Type B pancreatic cell (in vitro differentiated cells): ENCODE data around the gene RTN4R. TPM values are rescaled to one million over a fixed set of nuclear protein-coding genes. Genes with fewer than 3 reads are reported as not detected.
A peak's percentile ranks its signal among the peaks of the same experiment; 100 is the strongest.

ENCODE experiments used
- DNase-seq: peaks from one replicate; pipeline ENCODE4 v3.0.0; 2021; ENCODE audit warnings: mixed read lengths; ENCODE audit not compliant: unreplicated experiment; ENCODE audit errors: extremely low spot score
- H3K27ac Mint-ChIP-seq: 2 replicates; pipeline ENCODE4 v1.8.0; 2021; ENCODE audit warnings: mild to moderate bottlenecking, mixed read lengths
- H3K27me3 Mint-ChIP-seq: 2 replicates; pipeline ENCODE4 v1.8.0; 2021; ENCODE audit warnings: mixed read lengths
- H3K36me3 Mint-ChIP-seq: 2 replicates; pipeline ENCODE4 v1.8.0; 2021; ENCODE audit warnings: mixed read lengths
- H3K4me1 Mint-ChIP-seq: one replicate; pipeline ENCODE4 v1.8.0; 2021; ENCODE audit warnings: mixed read lengths; ENCODE audit not compliant: unreplicated experiment
- H3K4me3 Mint-ChIP-seq: 2 replicates; pipeline ENCODE4 v1.8.0; 2021; ENCODE audit warnings: mild to moderate bottlenecking, mixed read lengths
- H3K9me3 Mint-ChIP-seq: 2 replicates; pipeline ENCODE4 v1.8.0; 2021; ENCODE audit warnings: mixed read lengths
- total RNA-seq: library from RNA; stranded (reverse); gene quantifications from 2 replicates; pipeline ENCODE4 v1.2.1, GENCODE V29; 2021; ENCODE audit warnings: low replicate concordance
- TF ChIP-seq, protein P1 (sequence below): fragments of 200-600 bp; sonication (generic); conservative IDR thresholded peaks from 2 replicates; pipeline ENCODE4 v1.5.0; 2021; ENCODE audit warnings: antibody characterized with exemption, mild to moderate bottlenecking

Gene RTN4R
- total RNA-seq, 1 donor from 2014 or later = 9.0 TPM

DNA sequence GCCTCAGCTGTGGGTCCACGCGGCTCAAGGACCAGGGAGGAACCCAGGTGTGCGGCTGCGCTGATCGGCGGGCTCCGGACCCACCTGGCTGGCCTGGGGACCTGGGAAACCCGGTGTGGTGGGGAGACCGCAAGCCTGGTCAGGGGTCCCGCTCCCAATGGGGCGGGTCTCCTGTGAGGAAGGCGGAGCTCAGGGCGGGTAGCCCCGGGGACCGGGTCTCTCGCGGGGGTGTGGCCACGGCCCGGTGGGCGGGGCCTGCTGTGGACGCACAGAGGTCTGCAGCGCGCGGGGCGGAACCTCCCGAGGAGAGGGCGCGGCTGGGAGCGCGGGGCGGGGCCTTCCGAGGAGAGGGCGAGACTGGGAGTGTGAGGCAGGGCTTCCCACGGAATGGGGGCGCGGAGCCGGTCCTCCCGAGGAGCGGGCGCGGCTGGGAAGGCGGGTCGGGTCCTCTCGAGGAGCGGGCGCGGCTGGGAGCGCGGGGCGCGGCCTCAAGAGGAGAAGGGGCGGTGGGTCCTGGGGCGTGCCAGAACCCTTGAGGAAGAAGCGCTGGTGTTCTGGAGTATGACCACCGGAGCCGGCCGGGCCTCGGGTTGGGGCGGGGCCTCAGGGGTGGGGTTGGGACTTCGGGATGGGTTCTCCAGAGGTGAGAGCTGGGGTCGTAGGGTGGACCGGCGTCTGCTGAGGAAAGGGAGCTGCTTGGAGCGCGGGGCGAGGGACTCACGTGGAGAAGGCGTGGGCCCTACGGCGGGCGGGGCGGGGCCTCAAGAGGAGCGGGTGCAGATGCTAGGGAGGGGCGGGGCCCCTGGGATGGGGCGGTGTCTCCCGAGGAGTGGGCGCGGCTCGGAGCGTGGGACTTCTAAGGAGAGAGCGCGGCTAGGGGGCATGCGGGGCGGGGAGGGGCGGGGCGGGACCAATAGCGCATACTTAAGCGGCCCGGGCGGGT lies 31.0 kb upstream of the RTN4R start:
- Mint-ChIP-seq H3K36me3 (no peaks in the 10 kb centered on the region), H3K9me3 (no peaks in the 10 kb centered on the region), H3K4me1 (peaks cover 5% of the 10 kb centered on the region), H3K4me3 (peak overlapping the region; percentile 83), H3K27ac (peak overlapping the region; percentile 71), H3K27me3 (peaks cover 46% of the 10 kb centered on the region)
- TF ChIP-seq, protein P1, sequence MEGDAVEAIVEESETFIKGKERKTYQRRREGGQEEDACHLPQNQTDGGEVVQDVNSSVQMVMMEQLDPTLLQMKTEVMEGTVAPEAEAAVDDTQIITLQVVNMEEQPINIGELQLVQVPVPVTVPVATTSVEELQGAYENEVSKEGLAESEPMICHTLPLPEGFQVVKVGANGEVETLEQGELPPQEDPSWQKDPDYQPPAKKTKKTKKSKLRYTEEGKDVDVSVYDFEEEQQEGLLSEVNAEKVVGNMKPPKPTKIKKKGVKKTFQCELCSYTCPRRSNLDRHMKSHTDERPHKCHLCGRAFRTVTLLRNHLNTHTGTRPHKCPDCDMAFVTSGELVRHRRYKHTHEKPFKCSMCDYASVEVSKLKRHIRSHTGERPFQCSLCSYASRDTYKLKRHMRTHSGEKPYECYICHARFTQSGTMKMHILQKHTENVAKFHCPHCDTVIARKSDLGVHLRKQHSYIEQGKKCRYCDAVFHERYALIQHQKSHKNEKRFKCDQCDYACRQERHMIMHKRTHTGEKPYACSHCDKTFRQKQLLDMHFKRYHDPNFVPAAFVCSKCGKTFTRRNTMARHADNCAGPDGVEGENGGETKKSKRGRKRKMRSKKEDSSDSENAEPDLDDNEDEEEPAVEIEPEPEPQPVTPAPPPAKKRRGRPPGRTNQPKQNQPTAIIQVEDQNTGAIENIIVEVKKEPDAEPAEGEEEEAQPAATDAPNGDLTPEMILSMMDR = no peak
- peak; percentile 91 for DNase-seq

DNA sequence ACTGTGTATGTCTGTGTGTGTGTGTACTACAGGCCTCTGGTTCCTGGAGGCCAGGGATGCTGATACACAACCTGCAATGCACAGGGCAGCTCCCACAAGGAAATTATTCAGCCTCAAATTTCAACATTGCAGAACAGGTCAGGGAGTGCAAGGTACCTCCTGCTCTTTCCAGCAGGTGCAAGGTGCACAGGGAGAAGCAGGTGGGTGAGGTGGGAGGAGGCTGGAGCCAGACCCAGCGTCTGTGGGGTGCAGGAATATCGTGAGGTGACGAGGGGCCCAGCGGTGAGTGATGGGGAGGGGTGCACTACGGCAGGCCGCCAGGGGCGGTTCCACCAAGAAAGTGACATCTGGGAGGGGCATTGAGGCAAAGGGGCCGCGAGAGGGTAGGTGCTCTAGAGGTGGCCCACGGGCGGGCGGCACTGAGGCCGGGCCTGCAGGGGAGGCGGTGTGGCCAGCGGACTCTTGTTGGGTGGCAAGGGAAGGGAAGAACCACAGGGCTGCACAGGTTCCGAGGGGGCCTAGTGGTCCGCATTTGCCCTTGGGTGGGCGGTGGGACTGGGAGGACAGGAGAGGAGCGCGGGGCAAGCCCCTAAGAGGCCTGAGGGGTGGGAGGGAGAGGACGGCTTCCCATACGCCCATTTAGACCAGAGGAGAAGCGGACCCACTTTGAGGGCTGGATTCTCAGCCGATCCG lies 30.1 kb upstream of the RTN4R start:
- DNase-seq = no peak
- Mint-ChIP-seq H3K36me3 (no peaks in the 10 kb centered on the region), H3K27ac (peak overlapping the region; percentile 71)

DNA sequence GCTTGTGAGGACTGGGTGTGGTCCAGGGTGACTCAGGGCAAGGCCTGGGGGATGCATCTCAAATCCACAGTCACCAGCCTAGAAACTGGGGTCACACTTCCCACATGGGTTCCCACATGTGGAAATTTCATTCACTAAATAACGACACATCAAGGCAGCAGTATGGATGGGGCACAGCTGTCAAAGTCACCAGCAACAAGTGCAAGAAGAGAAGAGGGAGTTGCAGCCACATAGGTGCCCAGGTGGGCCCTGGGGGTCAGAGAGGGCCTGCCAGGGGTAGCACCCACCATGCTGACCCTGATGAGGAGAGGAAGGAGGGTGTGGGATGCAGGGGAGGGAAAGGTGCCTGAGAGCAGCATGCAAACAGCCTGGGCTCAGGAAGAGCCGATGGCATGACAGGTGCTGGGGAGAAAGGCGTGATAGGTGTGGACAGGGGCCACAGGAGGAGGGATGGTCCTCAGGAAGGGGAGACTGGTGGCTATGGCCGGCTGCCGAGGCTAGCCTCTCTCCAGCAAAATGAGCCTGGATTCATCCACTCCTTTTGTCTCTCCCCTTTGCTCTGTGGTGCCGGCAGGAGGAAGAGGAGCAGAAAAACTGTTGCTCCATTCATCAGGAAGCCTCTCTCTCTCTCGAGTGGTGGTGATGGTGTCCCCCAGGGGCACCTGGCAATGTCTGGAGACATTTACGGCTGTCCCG lies 29.4 kb upstream of the RTN4R start:
- peak overlapping the region; percentile 71 for H3K27ac Mint-ChIP-seq
- H3K27me3 Mint-ChIP-seq = peaks cover 47% of the 10 kb centered on the region
- H3K4me3 Mint-ChIP-seq = peak overlapping the region; percentile 83

More for the DNA sequence above, 30.1 kb upstream of the RTN4R start:
- Mint-ChIP-seq H3K27me3 (peaks cover 49% of the 10 kb centered on the region), H3K4me3 (peak overlapping the region; percentile 83), H3K9me3 (no peaks in the 10 kb centered on the region), H3K4me1 (peaks cover 5% of the 10 kb centered on the region)
- TF ChIP-seq, protein P1 = no peak

DNA sequence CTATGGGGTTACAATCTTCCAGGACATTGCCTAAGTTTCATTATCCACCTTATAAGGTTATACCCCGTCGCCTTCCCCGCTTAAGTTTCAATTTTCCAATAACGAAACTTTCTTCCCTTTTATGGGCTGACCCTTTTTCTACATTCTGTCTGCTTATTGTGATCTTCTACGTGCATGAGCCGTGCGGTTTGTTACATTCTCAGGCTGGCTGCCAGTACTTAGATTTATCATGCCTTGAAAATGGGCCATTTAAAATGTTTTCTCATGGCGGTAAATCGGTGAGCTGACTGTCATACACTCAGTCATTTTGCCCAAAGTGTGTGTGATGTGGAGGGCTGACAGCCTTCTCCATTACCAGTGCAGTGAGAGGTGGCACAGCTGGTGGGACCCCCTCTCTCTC lies 28.5 kb upstream of the RTN4R start:
- TF ChIP-seq, protein P1 = no peak
- Mint-ChIP-seq H3K9me3 (no peaks in the 10 kb centered on the region), H3K4me1 (peaks cover 6% of the 10 kb centered on the region), H3K36me3 (no peaks in the 10 kb centered on the region), H3K27me3 (peaks cover 50% of the 10 kb centered on the region), H3K4me3 (no peak overlapping the region), H3K27ac (no peak overlapping the region)
- DNase-seq = no peak

More for the DNA sequence above, 29.4 kb upstream of the RTN4R start:
- no peaks in the 10 kb centered on the region for H3K9me3 Mint-ChIP-seq
- peaks cover 3% of the 10 kb centered on the region for H3K4me1 Mint-ChIP-seq
- no peak for DNase-seq
- TF ChIP-seq, protein P1 = no peak
- H3K36me3 Mint-ChIP-seq = no peaks in the 10 kb centered on the region

DNA sequence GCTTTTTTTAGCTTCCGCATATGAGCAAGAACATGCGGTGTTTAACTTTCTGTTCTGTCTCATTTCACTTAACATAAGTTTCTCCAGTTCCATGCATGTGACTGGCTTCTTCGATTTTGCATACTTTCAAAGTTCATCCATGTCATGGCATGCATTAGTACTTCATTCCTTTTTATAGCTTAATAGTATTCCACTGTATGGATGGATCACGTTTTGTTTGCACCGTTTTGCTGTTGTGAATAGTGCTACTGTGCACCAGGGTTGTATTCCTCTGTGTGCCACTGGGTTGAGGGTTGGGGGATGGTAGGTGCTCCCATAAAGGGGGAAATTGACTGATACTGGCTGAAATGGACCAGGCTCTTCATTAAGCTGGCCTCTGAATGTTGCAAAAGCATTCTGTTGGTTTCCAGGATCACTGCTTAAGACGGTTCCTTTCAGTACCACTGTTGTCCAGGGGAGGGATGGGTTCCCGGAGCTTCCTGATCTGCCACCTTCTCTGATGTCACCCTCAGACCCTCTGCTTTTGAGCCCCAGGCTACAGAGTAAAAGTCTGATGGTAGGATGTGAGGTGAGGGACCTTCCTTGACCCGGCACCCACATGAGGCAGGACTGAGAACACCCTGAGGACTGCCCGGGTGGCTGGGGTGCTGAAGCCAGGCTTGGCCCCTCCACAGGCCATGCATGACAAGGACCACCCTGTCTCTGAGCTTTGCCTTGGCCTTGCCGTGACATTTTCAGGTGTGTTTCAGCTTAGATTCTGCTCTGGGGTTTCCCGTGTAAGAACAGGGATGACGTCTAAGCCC lies 27.3 kb upstream of the RTN4R start:
- Mint-ChIP-seq H3K9me3 (no peaks in the 10 kb centered on the region), H3K4me3 (no peak overlapping the region), H3K27me3 (peaks cover 39% of the 10 kb centered on the region), H3K36me3 (no peaks in the 10 kb centered on the region), H3K27ac (no peak overlapping the region), H3K4me1 (peaks cover 6% of the 10 kb centered on the region)
- DNase-seq = no peak
- TF ChIP-seq, protein P1 = no peak
